Mucosa of descending colon (tissue), 3 donors: Measurements from ENCODE around the gene COL5A1. TPM values are rescaled to one million over a fixed set of nuclear protein-coding genes. Genes with fewer than 3 reads are reported as not detected.

ENCODE experiments used
- ATAC-seq: fragments of 200-7000 bp; cut with Tn5 transposase; one replicate; pipeline ENCODE4 v1.9.1; 2020; ENCODE audit warnings: mild to moderate bottlenecking, moderate library complexity
- DNase-seq, 3 donors: peaks; one replicate each; pipeline ENCODE4 v3.0.0-alpha.2; 2020
- H3K36me3 ChIP-seq: fragments of 200-600 bp; one replicate; pipeline ENCODE4 v1.8.0; 2021; ENCODE audit warnings: low read depth, mild to moderate bottlenecking
- H3K4me1 ChIP-seq: fragments of 200-600 bp; one replicate; pipeline ENCODE4 v1.8.0; 2021; ENCODE audit warnings: low read depth, mild to moderate bottlenecking
- H3K4me3 ChIP-seq: fragments of 200-600 bp; one replicate; pipeline ENCODE4 v1.8.0; 2021; ENCODE audit warnings: mild to moderate bottlenecking
- H3K9me3 ChIP-seq: fragments of 200-600 bp; one replicate; pipeline ENCODE4 v1.8.0; 2021; ENCODE audit warnings: mild to moderate bottlenecking
- CTCF ChIP-seq: fragments of 200-600 bp; IDR thresholded peaks from one replicate; pipeline ENCODE4 v1.8.0; 2022; ENCODE audit warnings: antibody characterized with exemption, mild to moderate bottlenecking
- intact Hi-C, 2 donors: fragments of 100-400 bp; cut with DNase I in 1 of 2; cut with micrococcal nuclease in 1 of 2; formaldehyde crosslinking; loops; one replicate each; pipeline versions ENCODE4 v1.11.0 to v1.11.1; 2022; cut with DNase I, micrococcal nuclease
- total RNA-seq, 3 donors: library from RNA; stranded (reverse); fragmentation: NEBNext Ultra II Directional in 2 of 3; extraction: Animal tissue kit (Norgen Biotek cat#: 25700) in 2 of 3; gene quantifications; one replicate each; pipeline versions ENCODE4 v1.2.1 to v1.2.4, GENCODE V29; 2021 to 2023
- donor health status: DM: no; HTN: no; CAD: no; lungs with moderate emphysema.
- donor health status: DM: no; HTN: no; CAD: no.
- donor health status: DM: no; HTN: yes; CAD: no.

COL5A1 gene
- total RNA-seq, 3 donors from 2014 or later = 8.6 to 62.3 (median 22.2) TPM

GRCh38 chr9:134885679-134886412 lies 244.2 kb downstream of the COL5A1 start:
- no peak for DNase-seq
- no peak for ATAC-seq
- intact Hi-C loops = no loop called here
- Histone ChIP-seq H3K9me3 (no peaks in the 10 kb centered on the region), H3K36me3 (no peaks in the 10 kb centered on the region), H3K4me1 (no peaks in the 10 kb centered on the region), H3K4me3 (no peak overlapping the region)
- no peak for TF ChIP-seq CTCF

GRCh38 chr9:134886413-134886913 lies 244.9 kb downstream of the COL5A1 start:
- Histone ChIP-seq H3K36me3 (no peaks in the 10 kb centered on the region), H3K9me3 (no peaks in the 10 kb centered on the region), H3K4me3 (no peak overlapping the region), H3K4me1 (no peaks in the 10 kb centered on the region)
- no peak for DNase-seq
- intact Hi-C loops = no loop called here
- no peak for ATAC-seq
- TF ChIP-seq CTCF = no peak

DNA sequence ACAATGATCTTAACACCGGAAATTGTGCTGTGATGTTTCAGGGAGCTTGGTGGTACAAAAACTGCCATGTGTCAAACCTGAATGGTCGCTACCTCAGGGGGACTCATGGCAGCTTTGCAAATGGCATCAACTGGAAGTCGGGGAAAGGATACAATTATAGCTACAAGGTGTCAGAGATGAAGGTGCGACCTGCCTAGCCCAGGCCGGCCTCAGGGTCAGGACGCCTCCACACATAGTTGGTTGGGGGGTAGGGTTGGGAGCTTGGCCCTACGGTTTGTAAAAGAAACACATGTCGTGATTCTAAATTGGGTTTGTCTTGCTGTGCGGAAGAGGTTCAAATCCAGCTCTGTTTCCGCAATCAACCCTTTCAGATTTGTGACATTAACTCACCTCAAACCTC lies 245.6 kb downstream of the COL5A1 start:
- intact Hi-C loops = no loop called here
- ATAC-seq = no peak
- Histone ChIP-seq H3K4me1 (no peaks in the 10 kb centered on the region), H3K36me3 (no peaks in the 10 kb centered on the region), H3K9me3 (no peaks in the 10 kb centered on the region), H3K4me3 (no peak overlapping the region)
- no peak for TF ChIP-seq CTCF
- DNase-seq = no peak

DNA sequence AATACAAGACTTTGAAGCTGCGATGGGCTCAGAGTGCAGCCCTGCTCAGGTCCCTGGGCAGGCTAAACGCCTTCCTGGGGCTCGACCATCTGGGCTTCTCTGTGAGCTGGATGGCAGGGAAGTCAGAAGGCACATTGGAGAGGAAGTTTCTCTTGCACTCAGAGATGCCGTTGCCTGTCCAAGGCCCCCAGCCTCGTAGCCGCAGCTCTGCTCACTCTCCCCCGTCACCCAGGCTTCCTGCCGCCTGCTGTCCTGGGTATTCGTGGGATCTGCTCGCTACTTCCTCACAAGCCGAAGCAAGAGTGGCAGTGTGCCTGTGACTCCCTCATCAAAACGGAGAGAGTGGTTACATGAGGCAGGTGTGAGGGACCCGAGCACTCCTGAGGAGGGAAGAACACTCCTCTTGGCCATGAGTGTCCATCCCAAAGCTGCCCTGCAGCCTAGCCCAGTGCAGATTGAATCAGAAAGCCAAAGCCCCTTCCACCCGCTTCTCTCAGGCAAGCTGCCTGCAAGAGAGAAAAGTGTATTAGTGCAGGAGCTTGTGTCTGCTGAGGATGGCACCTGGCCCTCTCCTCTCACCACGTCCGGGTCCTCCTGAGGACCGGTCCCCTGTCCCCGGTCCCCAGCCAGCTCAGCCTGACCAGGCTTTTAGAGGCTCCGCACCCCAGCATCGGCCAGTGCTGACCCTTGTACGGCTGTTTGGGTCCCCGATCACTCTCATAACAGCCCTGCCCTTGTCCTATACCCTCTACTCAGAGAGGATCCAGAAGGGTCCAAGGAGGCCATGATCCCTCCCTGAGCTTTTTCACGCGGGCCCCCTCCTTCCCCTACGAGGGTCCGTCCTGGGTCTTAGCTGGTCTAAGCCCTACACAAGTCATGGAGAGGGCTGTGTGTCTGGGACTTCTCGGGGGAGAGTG lies 246.3 kb downstream of the COL5A1 start:
- no peak for TF ChIP-seq CTCF
- Histone ChIP-seq H3K4me3 (no peak overlapping the region), H3K4me1 (no peaks in the 10 kb centered on the region), H3K36me3 (no peaks in the 10 kb centered on the region), H3K9me3 (no peaks in the 10 kb centered on the region)
- ATAC-seq = no peak
- intact Hi-C loops = no loop called here
- no peak for DNase-seq

DNA sequence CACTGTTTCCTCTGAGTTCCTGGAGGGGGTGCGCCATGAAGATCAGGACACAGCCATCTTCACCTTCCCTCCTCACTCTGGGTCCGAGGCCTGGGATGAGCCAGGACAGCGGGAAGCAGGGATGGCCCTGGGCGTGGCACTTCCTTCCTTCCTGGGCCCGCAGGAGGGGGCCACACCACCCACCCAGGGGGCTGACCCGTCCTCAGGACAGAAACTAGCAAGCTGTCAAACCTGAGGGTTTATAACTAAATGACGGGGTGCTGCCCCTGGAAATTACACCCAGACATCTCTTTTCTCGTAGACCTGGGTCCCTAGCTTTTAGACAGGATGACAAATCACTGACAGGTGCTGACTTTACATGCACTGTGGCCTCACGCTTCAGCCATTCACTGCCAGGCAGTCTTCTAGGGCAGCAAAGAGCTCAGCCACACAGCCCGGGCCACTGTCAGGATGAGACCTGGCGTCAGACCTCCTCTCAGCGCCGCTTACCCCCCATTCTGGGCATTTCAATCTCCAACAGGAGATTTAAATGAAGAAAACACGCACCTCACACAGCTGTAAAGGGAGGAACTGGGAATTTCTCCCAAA lies 247.1 kb downstream of the COL5A1 start:
- intact Hi-C loops = no loop called here
- no peaks in the 10 kb centered on the region for H3K4me1 ChIP-seq
- no peak for DNase-seq
- ATAC-seq = no peak
- no peak overlapping the region for H3K4me3 ChIP-seq
- no peaks in the 10 kb centered on the region for H3K36me3 ChIP-seq
- no peak for TF ChIP-seq CTCF
- no peaks in the 10 kb centered on the region for H3K9me3 ChIP-seq
